Smooth muscle cell (in vitro differentiated cells): ENCODE measurements around the gene ELK3. TPM values are rescaled to one million over a fixed set of nuclear protein-coding genes. Genes with fewer than 3 reads are reported as not detected.

Source experiments
- DNase-seq: peaks from one replicate; lab custom pipeline; 2025; ENCODE audit not compliant: unreplicated experiment; lab: John Stamatoyannopoulos, UW
- H2AFZ ChIP-seq: fragments of 200-600 bp; sonication (generic); 2 replicates; pipeline ENCODE4 v1.6.0; 2016; ENCODE audit warnings: antibody characterized with exemption, low read depth, mild to moderate bottlenecking
- H3F3A ChIP-seq: fragments of 200-600 bp; sonication (generic); 2 replicates; pipeline ENCODE4 v1.6.0; 2017; ENCODE audit warnings: antibody characterized with exemption, low read depth
- H3K27ac ChIP-seq: fragments of 200-600 bp; sonication (generic); 2 replicates; pipeline ENCODE4 v1.5.1; 2016; ENCODE audit warnings: low read depth, mild to moderate bottlenecking
- H3K27me3 ChIP-seq: fragments of 200-600 bp; sonication (generic); 2 replicates; pipeline ENCODE4 v1.6.1; 2016; ENCODE audit warnings: low read depth, mild to moderate bottlenecking
- H3K36me3 ChIP-seq: fragments of 200-600 bp; sonication (generic); 2 replicates; pipeline ENCODE4 v1.5.1; 2016; ENCODE audit warnings: low read depth
- H3K4me1 ChIP-seq: fragments of 200-600 bp; sonication (generic); 2 replicates; pipeline ENCODE4 v1.5.1; 2016; ENCODE audit warnings: low read depth
- H3K4me2 ChIP-seq: fragments of 200-600 bp; sonication (generic); 2 replicates; pipeline ENCODE4 v1.6.0; 2016; ENCODE audit warnings: mild to moderate bottlenecking
- H3K4me3 ChIP-seq: fragments of 200-600 bp; sonication (generic); 2 replicates; pipeline ENCODE4 v1.5.1; 2016; ENCODE audit warnings: mild to moderate bottlenecking
- H3K79me2 ChIP-seq: fragments of 200-600 bp; sonication (generic); 2 replicates; pipeline ENCODE4 v1.6.0; 2016; ENCODE audit warnings: low read depth, mild to moderate bottlenecking
- H3K9ac ChIP-seq: fragments of 200-600 bp; sonication (generic); 2 replicates; pipeline ENCODE4 v1.6.0; 2016; ENCODE audit warnings: low read depth
- H3K9me3 ChIP-seq: fragments of 200-600 bp; sonication (generic); replicated peaks from 2 replicates; pipeline ENCODE4 v1.5.1; 2016; ENCODE audit warnings: low read depth
- H4K20me1 ChIP-seq: fragments of 200-600 bp; sonication (generic); 2 replicates; pipeline ENCODE4 v1.6.0; 2016; ENCODE audit warnings: low read depth
- CTCF ChIP-seq: fragments of 200-600 bp; sonication (generic); IDR thresholded peaks from 2 replicates; pipeline ENCODE4 v1.5.1; 2017; ENCODE audit warnings: borderline replicate concordance, mild to moderate bottlenecking, antibody characterized with exemption; ENCODE audit not compliant: insufficient read depth, poor library complexity, severe bottlenecking
- WGBS: methylation state at CpG from one replicate; pipeline ENCODE4 v1.1.7; 2016; ENCODE audit warnings: low lambda C conversion rate; 5-methylcytosine and 5-hydroxymethylcytosine counted together
- polyA plus RNA-seq: library from polyadenylated mRNA; unstranded; fragments of >200 nt; fragmentation: Nextera tagmentation; extraction: Ambion mirVana; gene quantifications from 2 replicates; pipeline ENCODE4 v1.2.1, GENCODE V29; 2016
- total RNA-seq: library from RNA; depleted of rRNA; stranded (reverse); fragments of >200 nt; gene quantifications from 2 replicates; pipeline ENCODE4 v1.2.3, GENCODE V29; 2014

ELK3 gene
- total and polyA plus RNA-seq, 2 experiments from 2014 or later = 43.1 to 44.3 TPM

GRCh38 chr12:96206936-96207662 lies 12.9 kb downstream of the ELK3 start:
- Histone ChIP-seq H4K20me1 (peaks cover 99% of the 10 kb centered on the region), H3K79me2 (peaks cover 99% of the 10 kb centered on the region), H3K4me2 (no peak overlapping the region), H3K9ac (no peak overlapping the region), H3F3A (peaks cover 8% of the 10 kb centered on the region), H3K9me3 (no peaks in the 10 kb centered on the region), H3K27ac (no peak overlapping the region), H3K4me3 (no peak overlapping the region), H2AFZ (no peak overlapping the region), H3K4me1 (peaks cover 3% of the 10 kb centered on the region), H3K36me3 (no peaks in the 10 kb centered on the region), H3K27me3 (no peaks in the 10 kb centered on the region)
- no peak for DNase-seq
- WGBS = 96% methylated on average over 4 of the region's 4 CpGs
- no peak for TF ChIP-seq CTCF

- peaks cover 3% of the 10 kb centered on the region for H3K4me1 ChIP-seq
- H3K36me3 ChIP-seq = no peaks in the 10 kb centered on the region
- no peak for TF ChIP-seq CTCF
- H2AFZ ChIP-seq = no peak overlapping the region
- H3K27me3 ChIP-seq = no peaks in the 10 kb centered on the region
- WGBS = 21% methylated on average over 2 of the region's 2 CpGs
- H3K4me2 ChIP-seq = no peak overlapping the region
- peaks cover 13% of the 10 kb centered on the region for H3F3A ChIP-seq
- H3K9ac ChIP-seq = no peak overlapping the region
- peaks cover 99% of the 10 kb centered on the region for H4K20me1 ChIP-seq
- no peaks in the 10 kb centered on the region for H3K9me3 ChIP-seq
- no peak overlapping the region for H3K4me3 ChIP-seq
- H3K79me2 ChIP-seq = peaks cover 97% of the 10 kb centered on the region
- no peak overlapping the region for H3K27ac ChIP-seq
- no peak for DNase-seq
Observed at GRCh38 chr12:96208346-96208745, 14.2 kb downstream of the ELK3 start.

GRCh38 chr12:96208801-96209549 lies 14.8 kb downstream of the ELK3 start:
- no peaks in the 10 kb centered on the region for H3K9me3 ChIP-seq
- H3K27me3 ChIP-seq = no peaks in the 10 kb centered on the region
- WGBS = 83% methylated on average over 10 of the region's 10 CpGs
- TF ChIP-seq CTCF = no peak
- no peak overlapping the region for H3K27ac ChIP-seq
- no peak for DNase-seq
- peaks cover 3% of the 10 kb centered on the region for H3K4me1 ChIP-seq
- no peak overlapping the region for H2AFZ ChIP-seq
- H3K4me2 ChIP-seq = no peak overlapping the region
- peaks cover 99% of the 10 kb centered on the region for H4K20me1 ChIP-seq
- peaks cover 15% of the 10 kb centered on the region for H3F3A ChIP-seq
- no peaks in the 10 kb centered on the region for H3K36me3 ChIP-seq
- H3K9ac ChIP-seq = no peak overlapping the region
- peaks cover 96% of the 10 kb centered on the region for H3K79me2 ChIP-seq
- no peak overlapping the region for H3K4me3 ChIP-seq
